Measurements from ENCODE around the gene KDM4B.

DNA sequence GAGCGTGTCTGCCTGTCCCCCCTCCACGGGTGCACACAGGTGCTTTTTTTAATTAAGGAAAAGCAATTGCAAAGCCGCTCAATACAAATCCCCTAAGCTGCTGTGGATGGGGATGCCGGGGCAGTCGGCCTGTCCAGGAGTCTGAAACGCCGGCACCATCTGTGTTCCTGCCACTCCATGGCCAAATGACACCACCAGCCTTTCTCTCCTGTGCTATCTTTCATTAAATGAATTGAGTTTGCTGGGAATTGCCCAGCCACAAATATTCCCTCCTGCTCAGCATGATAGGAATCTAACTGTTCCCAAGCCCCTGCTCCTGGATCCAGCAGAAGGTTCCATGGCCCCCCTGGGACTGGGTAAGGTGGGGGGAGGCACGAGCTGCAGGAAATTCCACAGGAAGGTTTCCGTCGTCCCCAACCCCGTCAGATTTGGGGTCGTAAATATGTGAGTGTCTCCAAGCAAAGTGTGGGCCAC is 139.2 kb downstream of the KDM4B start:
- no peak for TF ChIP-seq CTCF (IDR thresholded peaks at IDR 0.05; ENCODE audit: low read depth, low read length, poor library complexity, severe bottlenecking)
- no peak for TF ChIP-seq EZH2phosphoT487 (IDR thresholded peaks at IDR 0.05; ENCODE audit: borderline replicate concordance, low read length)
